ENCODE results near the gene DNAJB8. TPM values are rescaled to one million over a fixed set of nuclear protein-coding genes. Genes with fewer than 3 reads are reported as not detected.

The DNAJB8 gene
- total RNA-seq, 1 donor from 2014 or later: not detected

DNA sequence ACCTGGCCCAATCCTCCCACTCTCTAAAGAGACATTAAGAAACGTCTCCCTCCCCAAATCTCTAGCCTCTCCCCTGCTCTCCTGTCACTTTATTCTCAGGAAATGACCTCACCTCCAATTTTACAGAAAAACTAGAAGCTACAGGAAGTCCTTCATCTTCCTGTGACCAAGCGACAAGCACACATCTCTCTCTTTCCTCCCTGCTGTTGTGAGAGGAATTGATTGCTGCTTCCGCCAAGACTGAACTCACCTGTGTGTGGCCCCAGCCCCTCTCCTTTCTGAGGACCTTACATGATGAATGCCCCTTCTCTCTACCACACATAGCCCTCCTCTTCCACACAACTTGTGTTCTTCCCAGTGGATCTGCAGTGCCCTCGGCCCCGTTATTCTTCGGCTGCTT is 18.2 kb downstream of the DNAJB8 start:
- no peak for DNase-seq
- no peak overlapping the region for H3K27ac Mint-ChIP-seq (ENCODE audit: unreplicated experiment)
- H3K9me3 Mint-ChIP-seq (ENCODE audit: unreplicated experiment): peaks cover 8% of the 10 kb centered on the region
- no peak overlapping the region for H3K4me3 Mint-ChIP-seq (ENCODE audit: unreplicated experiment)
- TF ChIP-seq, protein P1, sequence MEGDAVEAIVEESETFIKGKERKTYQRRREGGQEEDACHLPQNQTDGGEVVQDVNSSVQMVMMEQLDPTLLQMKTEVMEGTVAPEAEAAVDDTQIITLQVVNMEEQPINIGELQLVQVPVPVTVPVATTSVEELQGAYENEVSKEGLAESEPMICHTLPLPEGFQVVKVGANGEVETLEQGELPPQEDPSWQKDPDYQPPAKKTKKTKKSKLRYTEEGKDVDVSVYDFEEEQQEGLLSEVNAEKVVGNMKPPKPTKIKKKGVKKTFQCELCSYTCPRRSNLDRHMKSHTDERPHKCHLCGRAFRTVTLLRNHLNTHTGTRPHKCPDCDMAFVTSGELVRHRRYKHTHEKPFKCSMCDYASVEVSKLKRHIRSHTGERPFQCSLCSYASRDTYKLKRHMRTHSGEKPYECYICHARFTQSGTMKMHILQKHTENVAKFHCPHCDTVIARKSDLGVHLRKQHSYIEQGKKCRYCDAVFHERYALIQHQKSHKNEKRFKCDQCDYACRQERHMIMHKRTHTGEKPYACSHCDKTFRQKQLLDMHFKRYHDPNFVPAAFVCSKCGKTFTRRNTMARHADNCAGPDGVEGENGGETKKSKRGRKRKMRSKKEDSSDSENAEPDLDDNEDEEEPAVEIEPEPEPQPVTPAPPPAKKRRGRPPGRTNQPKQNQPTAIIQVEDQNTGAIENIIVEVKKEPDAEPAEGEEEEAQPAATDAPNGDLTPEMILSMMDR (IDR thresholded peaks at IDR 0.05; ENCODE audit: partially characterized antibody, unreplicated experiment): no peak
- no peaks in the 10 kb centered on the region for H3K4me1 Mint-ChIP-seq (ENCODE audit: low read depth, unreplicated experiment)
- H3K36me3 Mint-ChIP-seq (ENCODE audit: unreplicated experiment): peaks cover 17% of the 10 kb centered on the region
- peaks cover 13% of the 10 kb centered on the region for H3K27me3 Mint-ChIP-seq (ENCODE audit: unreplicated experiment)

DNA sequence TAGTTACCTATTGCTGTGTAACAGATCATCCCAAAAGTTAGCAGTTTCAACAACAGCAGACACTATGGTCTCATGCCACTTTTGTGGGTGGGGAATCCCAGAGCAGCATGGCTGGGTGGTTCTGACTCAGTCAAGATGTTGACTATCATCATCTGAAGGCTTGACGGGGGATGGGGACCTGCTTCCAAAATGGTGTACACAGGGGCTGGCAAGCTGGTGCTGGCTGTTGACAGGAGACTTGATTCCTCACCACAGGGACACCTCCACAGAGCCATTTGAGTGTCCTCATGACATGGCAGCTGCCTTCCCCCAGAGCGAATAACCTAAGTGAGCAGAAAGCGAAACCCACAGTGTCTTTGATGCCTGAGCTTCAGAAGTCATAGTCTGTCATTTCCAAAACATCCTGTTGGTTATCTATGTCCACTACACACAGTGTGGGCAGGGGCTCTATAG is 19.1 kb downstream of the DNAJB8 start:
- TF ChIP-seq, protein P1 (IDR thresholded peaks at IDR 0.05; ENCODE audit: partially characterized antibody, unreplicated experiment): no peak
- DNase-seq: no peak
- Mint-ChIP-seq H3K27me3 (ENCODE audit: unreplicated experiment) (peaks cover 13% of the 10 kb centered on the region), H3K4me1 (ENCODE audit: low read depth, unreplicated experiment) (no peaks in the 10 kb centered on the region), H3K36me3 (ENCODE audit: unreplicated experiment) (peaks cover 17% of the 10 kb centered on the region), H3K27ac (ENCODE audit: unreplicated experiment) (no peak overlapping the region), H3K4me3 (ENCODE audit: unreplicated experiment) (no peak overlapping the region), H3K9me3 (ENCODE audit: unreplicated experiment) (peaks cover 11% of the 10 kb centered on the region)

DNA sequence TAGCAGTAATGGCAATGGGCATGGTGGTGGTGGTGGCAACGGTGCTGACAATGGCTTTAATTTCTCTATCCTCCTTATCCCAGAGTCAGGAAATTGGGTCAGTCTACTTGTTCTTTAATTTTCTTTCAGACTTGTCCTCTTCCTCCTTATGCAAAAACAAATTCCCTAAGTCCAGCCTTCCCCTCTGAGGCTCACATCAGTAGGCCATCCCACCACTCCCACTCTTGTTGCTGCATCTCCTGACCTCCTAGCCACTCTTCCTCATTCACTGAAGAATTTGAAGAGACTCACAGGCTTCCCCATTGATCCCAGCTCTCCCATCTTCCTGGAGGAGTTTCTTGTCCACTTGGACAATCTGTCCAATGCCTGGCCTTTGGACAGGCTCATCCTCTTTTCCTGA is 19.9 kb downstream of the DNAJB8 start:
- Mint-ChIP-seq H3K27me3 (ENCODE audit: unreplicated experiment) (peaks cover 13% of the 10 kb centered on the region), H3K4me3 (ENCODE audit: unreplicated experiment) (no peak overlapping the region), H3K9me3 (ENCODE audit: unreplicated experiment) (peaks cover 8% of the 10 kb centered on the region), H3K4me1 (ENCODE audit: low read depth, unreplicated experiment) (no peaks in the 10 kb centered on the region), H3K36me3 (ENCODE audit: unreplicated experiment) (peaks cover 17% of the 10 kb centered on the region), H3K27ac (ENCODE audit: unreplicated experiment) (no peak overlapping the region)
- DNase-seq: no peak
- TF ChIP-seq, protein P1 (IDR thresholded peaks at IDR 0.05; ENCODE audit: partially characterized antibody, unreplicated experiment): no peak

DNA sequence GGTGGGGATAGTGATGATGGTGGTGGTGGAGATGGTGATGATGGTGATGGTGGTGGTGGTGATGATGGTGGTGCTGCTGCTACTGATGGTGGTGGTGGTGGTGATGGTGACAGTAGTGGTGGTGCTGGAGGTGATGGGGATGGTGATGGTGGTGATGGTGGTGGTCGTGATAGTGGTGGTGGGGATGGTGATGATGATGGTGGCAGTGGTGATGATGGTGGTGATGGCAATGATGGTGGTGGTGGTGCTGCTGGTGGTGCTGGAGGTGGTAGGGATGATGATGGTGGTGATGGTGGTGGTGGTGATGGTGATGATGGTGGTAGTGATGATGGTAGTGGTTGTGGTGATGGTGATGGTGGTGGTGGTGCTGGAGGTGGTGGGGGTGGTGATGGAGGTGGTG is 21.3 kb downstream of the DNAJB8 start:
- peaks cover 8% of the 10 kb centered on the region for H3K9me3 Mint-ChIP-seq (ENCODE audit: unreplicated experiment)
- H3K27ac Mint-ChIP-seq (ENCODE audit: unreplicated experiment): no peak overlapping the region
- H3K27me3 Mint-ChIP-seq (ENCODE audit: unreplicated experiment): peaks cover 7% of the 10 kb centered on the region
- no peak for DNase-seq
- peaks cover 6% of the 10 kb centered on the region for H3K4me1 Mint-ChIP-seq (ENCODE audit: low read depth, unreplicated experiment)
- H3K36me3 Mint-ChIP-seq (ENCODE audit: unreplicated experiment): peaks cover 16% of the 10 kb centered on the region
- no peak overlapping the region for H3K4me3 Mint-ChIP-seq (ENCODE audit: unreplicated experiment)
- TF ChIP-seq, protein P1 (IDR thresholded peaks at IDR 0.05; ENCODE audit: partially characterized antibody, unreplicated experiment): no peak

DNA sequence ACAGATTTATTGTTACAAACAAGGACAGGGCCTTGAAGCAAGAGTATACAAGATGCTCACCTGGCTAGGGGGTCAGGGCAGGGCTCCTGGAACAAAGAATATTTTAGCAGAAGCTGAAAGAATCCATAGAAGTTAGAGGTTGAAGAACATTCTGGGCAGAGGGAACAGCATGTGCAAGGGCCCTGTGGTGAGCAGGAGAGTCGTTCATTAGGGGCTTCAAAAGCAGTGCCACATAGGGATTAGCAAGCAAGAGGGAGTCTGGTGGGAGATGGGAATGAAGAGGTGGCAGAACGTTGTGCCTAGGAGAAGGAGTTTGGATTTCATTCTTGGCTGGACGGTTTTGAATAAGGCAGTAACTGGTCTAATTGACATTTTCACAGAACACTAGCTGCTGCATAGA is 22.9 kb downstream of the DNAJB8 start:
- H3K9me3 Mint-ChIP-seq (ENCODE audit: unreplicated experiment): peaks cover 11% of the 10 kb centered on the region
- peaks cover 5% of the 10 kb centered on the region for H3K27me3 Mint-ChIP-seq (ENCODE audit: unreplicated experiment)
- TF ChIP-seq, protein P1 (IDR thresholded peaks at IDR 0.05; ENCODE audit: partially characterized antibody, unreplicated experiment): no peak
- no peak overlapping the region for H3K27ac Mint-ChIP-seq (ENCODE audit: unreplicated experiment)
- peaks cover 7% of the 10 kb centered on the region for H3K36me3 Mint-ChIP-seq (ENCODE audit: unreplicated experiment)
- DNase-seq: no peak
- H3K4me1 Mint-ChIP-seq (ENCODE audit: low read depth, unreplicated experiment): peaks cover 6% of the 10 kb centered on the region
- H3K4me3 Mint-ChIP-seq (ENCODE audit: unreplicated experiment): no peak overlapping the region
